B cell (primary cell): ENCODE data around the gene PFDN2. TPM values are rescaled to one million over a fixed set of nuclear protein-coding genes. Genes with fewer than 3 reads are reported as not detected.

ENCODE experiments used
- ATAC-seq: fragments of 200-7000 bp; cut with Tn5 transposase; one replicate; pipeline ENCODE4 v1.10.0; 2021; ENCODE audit warnings: low read depth, mild to moderate bottlenecking, moderate number of reproducible peaks, moderate library complexity
- CTCF ChIA-PET: fragments of 350-600 bp; sonication (Branson Sonifier 250); formaldehyde crosslinking; loops from one replicate; lab custom pipeline; 2021; ENCODE audit warnings: antibody characterized with exemption, inconsistent platforms; lab: Charles Lee
- POLR2A ChIA-PET: fragments of 350-600 bp; sonication (Branson Sonifier 250); formaldehyde crosslinking; loops from one replicate; lab custom pipeline; 2021; ENCODE audit warnings: antibody characterized with exemption; lab: Charles Lee
- DNase-seq: peaks from one replicate; pipeline ENCODE4 v3.0.0; 2013
- H2AFZ ChIP-seq: 2 replicates; pipeline ENCODE4 v1.6.1; 2012; ENCODE audit warnings: mild to moderate bottlenecking, low read depth, low read length; ENCODE audit not compliant: insufficient read depth, poor library complexity, severe bottlenecking
- H3K27ac ChIP-seq, 2 donors: 1 replicate in 1 of 2; 2 replicates in 1 of 2; pipeline ENCODE4 v1.5.1; 2012 to 2013; ENCODE audit warnings: low read length in 2 of 2, mild to moderate bottlenecking in 2 of 2, moderate library complexity in 1 of 2
- H3K27me3 ChIP-seq, 4 experiments: fragments of 200-600 bp in 1 of 4; sonication (generic) in 1 of 4; replicated peaks in 1 of 4; 1 replicate in 2 of 4; 2 replicates in 2 of 4; pipeline versions ENCODE4 v1.6.1 to v1.7.0; 2013 to 2016; ENCODE audit warnings: low read length in 3 of 4, mild to moderate bottlenecking in 2 of 4, mixed read lengths in 1 of 4, moderate library complexity in 1 of 4; ENCODE audit not compliant: insufficient read depth in 4 of 4, control insufficient read depth in 3 of 4; ENCODE audit errors: control extremely low read depth in 1 of 4
- H3K36me3 ChIP-seq, 2 experiments: replicated peaks in 1 of 2; 1 replicate in 1 of 2; 2 replicates in 1 of 2; pipeline versions ENCODE4 v1.6.1 to v1.7.1; 2013; ENCODE audit warnings: low read length in 1 of 2; ENCODE audit not compliant: insufficient read depth in 2 of 2, control insufficient read depth in 1 of 2; ENCODE audit errors: control extremely low read depth in 1 of 2, extremely low read depth in 1 of 2
- H3K4me1 ChIP-seq, 2 donors: fragments of 200-600 bp in 1 of 2; sonication (generic) in 1 of 2; 1 replicate in 1 of 2; 2 replicates in 1 of 2; pipeline versions ENCODE4 v1.5.1 to v1.6.1; 2013 to 2017; ENCODE audit warnings: low read length in 2 of 2; ENCODE audit not compliant: control insufficient read depth in 2 of 2, insufficient read depth in 2 of 2
- H3K4me2 ChIP-seq: replicated peaks from 2 replicates; pipeline ENCODE3; 2012; ENCODE audit warnings: mild to moderate bottlenecking, low read depth, low read length; ENCODE audit not compliant: poor library complexity, severe bottlenecking
- H3K4me3 ChIP-seq, 5 experiments: fragments of 200-600 bp in 1 of 5; sonication (generic) in 1 of 5; 1 replicate in 3 of 5; 2 replicates in 2 of 5; pipeline versions ENCODE4 v1.5.1 to v1.7.0; 2011 to 2016; ENCODE audit warnings: low read length in 4 of 5, mild to moderate bottlenecking in 4 of 5, low read depth in 2 of 5, control low read depth in 1 of 5, moderate library complexity in 1 of 5; ENCODE audit not compliant: insufficient read depth in 1 of 5; ENCODE audit errors: control extremely low read depth in 1 of 5, extremely low read depth in 1 of 5
- H3K79me2 ChIP-seq: fragments of 200-600 bp; sonication (generic); one replicate; pipeline ENCODE4 v1.6.0; 2016; ENCODE audit warnings: low read length; ENCODE audit not compliant: control insufficient read depth, insufficient read depth
- H3K9ac ChIP-seq: fragments of 200-600 bp; sonication (generic); 2 replicates; pipeline ENCODE4 v1.6.1; 2017; ENCODE audit warnings: mild to moderate bottlenecking, low read length, moderate library complexity
- H3K9me3 ChIP-seq, 3 donors: one replicate each; pipeline versions ENCODE4 v1.6.1 to v1.7.1; 2013; ENCODE audit warnings: low read length in 2 of 3; ENCODE audit not compliant: control insufficient read depth in 2 of 3, insufficient read depth in 1 of 3; ENCODE audit errors: control extremely low read depth in 1 of 3
- H4K20me1 ChIP-seq: 2 replicates; pipeline ENCODE4 v1.6.0; 2012; ENCODE audit warnings: mild to moderate bottlenecking, low read length; ENCODE audit not compliant: insufficient read depth, control insufficient read depth, poor library complexity, severe bottlenecking
- H3K27ac Mint-ChIP-seq: one replicate; pipeline ENCODE4 v1.8.0; 2021; ENCODE audit warnings: mixed read lengths
- H3K27me3 Mint-ChIP-seq: one replicate; pipeline ENCODE4 v1.8.0; 2021; ENCODE audit warnings: mixed read lengths
- H3K4me1 Mint-ChIP-seq: one replicate; pipeline ENCODE4 v1.8.0; 2021; ENCODE audit warnings: mixed read lengths
- H3K4me3 Mint-ChIP-seq: one replicate; pipeline ENCODE4 v1.8.0; 2021; ENCODE audit warnings: mixed read lengths
- H3K9me3 Mint-ChIP-seq: one replicate; pipeline ENCODE4 v1.8.0; 2022; ENCODE audit warnings: mixed read lengths; ENCODE audit not compliant: insufficient read depth
- CTCF ChIP-seq: fragments of 200-600 bp; IDR thresholded peaks from one replicate; pipeline ENCODE4 v1.8.0; 2022; ENCODE audit warnings: antibody characterized with exemption, mild to moderate bottlenecking
- EZH2 ChIP-seq: IDR thresholded peaks from 2 replicates; pipeline ENCODE4 v1.6.1; 2012; ENCODE audit warnings: borderline replicate concordance, low read depth, mild to moderate bottlenecking, moderate library complexity, low read length; ENCODE audit not compliant: insufficient read depth, poor library complexity, severe bottlenecking
- WGBS: methylation state at CpG from one replicate; pipeline ENCODE4 v1.1.5; 2013; ENCODE audit warnings: missing lambda C conversion rate; ENCODE audit not compliant: insufficient coverage; 5-methylcytosine and 5-hydroxymethylcytosine counted together
- intact Hi-C: fragments of 100-400 bp; cut with micrococcal nuclease; formaldehyde crosslinking; loops from one replicate; pipeline ENCODE4 v1.10.0; 2022
- polyA plus RNA-seq: library from polyadenylated mRNA; depleted of rRNA; stranded (reverse); fragments of >200 nt; gene quantifications from 2 replicates; pipeline ENCODE4 v1.2.3, GENCODE V29; 2012
- total RNA-seq, 2 donors: library from RNA; stranded (reverse); fragments of 120-200 nt in 1 of 2; gene quantifications; 1 replicate in 1 of 2; 2 replicates in 1 of 2; pipeline versions ENCODE4 v1.2.3 to v1.2.4, GENCODE V29; 2013 to 2022

The PFDN2 gene
- total and polyA plus RNA-seq, 2 donors (not counting 1 experiment from before 2014, with no cell fraction given), result 29.9 to 43.2 TPM

- H3K79me2 ChIP-seq, result peaks cover 42% of the 10 kb centered on the region
- no peak for TF ChIP-seq EZH2
- TF ChIP-seq CTCF, result no peak
- Mint-ChIP-seq H3K27me3 (no peaks in the 10 kb centered on the region), H3K4me1 (peaks cover 59% of the 10 kb centered on the region), H3K4me3 (peak overlapping the region; percentile 92), H3K9me3 (no peaks in the 10 kb centered on the region), H3K27ac (peak overlapping the region; percentile 93)
- CTCF ChIA-PET, result interaction anchor here (0.6 to 2.0 kb wide), 10 partner anchors 8 to 224 kb away, joined by 3 to 6 read pairs (median 4); partner anchors contain the start of genes NDUFS2 and PPOX
- no peaks in the 10 kb centered on the region for H3K27me3 ChIP-seq
- no peaks in the 10 kb centered on the region for H4K20me1 ChIP-seq
- POLR2A ChIA-PET, result interaction anchor here (1.0 to 1.6 kb wide), 2 partner anchors 8 to 231 kb away, joined by 4 read pairs; partner anchors contain the start of gene PPOX
- peaks cover 0 to 3% (median 0%) of the 10 kb centered on the region in 3 donors for H3K9me3 ChIP-seq
- H3K4me3 ChIP-seq, result peak overlapping the region in 3 of 5 experiments; percentile 73 to 88 (median 85)
- H3K4me1 ChIP-seq, result peaks cover 31 to 35% of the 10 kb centered on the region in 2 donors
- peak overlapping the region; percentile 88 for H3K9ac ChIP-seq
- H2AFZ ChIP-seq, result peak overlapping the region; percentile 90
- WGBS, result 59% methylated on average over 7 of the region's 9 CpGs
- DNase-seq (no peak), ATAC-seq (no peak)
- H3K4me2 ChIP-seq, result peak overlapping the region; percentile 80
- peak overlapping the region; percentile 74 to 76 for H3K27ac ChIP-seq
- intact Hi-C loops, result loop anchor here (1.0 to 10.0 kb wide), 4 partner anchors 19 to 814 kb away; partner anchors contain the start of genes B4GALT3, COPA, DEDD and NCSTN
- H3K36me3 ChIP-seq, result peaks cover 0 to 33% of the 10 kb centered on the region in 2 experiments
These were observed 40.6 kb upstream of the PFDN2 start for GRCh38 chr1:161158316-161159010.

- Histone ChIP-seq H3K9ac (no peak overlapping the region), H3K79me2 (peaks cover 42% of the 10 kb centered on the region), H3K4me1 (peaks cover 34 to 39% of the 10 kb centered on the region in 2 donors), H4K20me1 (no peaks in the 10 kb centered on the region), H3K4me3 (no peak overlapping the region), H3K27ac (no peak overlapping the region), H3K9me3 (peaks cover 0 to 3% (median 0%) of the 10 kb centered on the region in 3 donors), H2AFZ (no peak overlapping the region), H3K36me3 (peaks cover 0 to 28% of the 10 kb centered on the region in 2 experiments), H3K4me2 (no peak overlapping the region), H3K27me3 (no peaks in the 10 kb centered on the region)
- ATAC-seq, result no peak
- no peaks in the 10 kb centered on the region for H3K9me3 Mint-ChIP-seq
- POLR2A ChIA-PET, result interaction anchor here (1.6 to 2.0 kb wide), 2 partner anchors 8 to 19 kb away, joined by 4 to 7 read pairs; partner anchors contain the start of gene PPOX
- 89% methylated on average over 1 of the region's 1 CpG for WGBS
- H3K27me3 Mint-ChIP-seq, result no peaks in the 10 kb centered on the region
- TF ChIP-seq EZH2 (no peak), CTCF (no peak)
- DNase-seq, result no peak
- intact Hi-C loops, result loop anchor here (10.0 kb wide), 1 partner anchor 813 kb away; the partner anchor contains the start of genes COPA and NCSTN
- peak overlapping the region; percentile 93 for H3K27ac Mint-ChIP-seq
- CTCF ChIA-PET, result interaction anchor here (0.6 to 2.0 kb wide), 10 partner anchors 8 to 224 kb away, joined by 3 to 6 read pairs (median 4); partner anchors contain the start of genes NDUFS2 and PPOX
- H3K4me3 Mint-ChIP-seq, result peak overlapping the region; percentile 92
- H3K4me1 Mint-ChIP-seq, result peaks cover 57% of the 10 kb centered on the region
These were observed 40.0 kb upstream of the PFDN2 start for GRCh38 chr1:161157867-161158266.
